K562 (cell line): ENCODE results near the gene ILK. TPM values are rescaled to one million over a fixed set of nuclear protein-coding genes. Genes with fewer than 3 reads are reported as not detected.

ENCODE experiments used
- E2F3 ChIP-seq: fragments of 250-450 bp; sonication (Bioruptor Pico); IDR thresholded peaks from 2 replicates; pipeline ENCODE4 v1.4.0; 2020; ENCODE audit warnings: mild to moderate bottlenecking
- HMBOX1 ChIP-seq: sonication (generic); IDR thresholded peaks from 2 replicates; pipeline ENCODE4 v1.6.1; 2016
- MAX ChIP-seq: sonication (generic); formaldehyde crosslinking; IDR thresholded peaks from 2 replicates; pipeline ENCODE4 v1.9.0; 2022; ENCODE audit warnings: mild to moderate bottlenecking, missing genetic modification reagents
- NR2C1 ChIP-seq, 2 experiments: fragments of 450-650 bp; IDR thresholded peaks; 2 replicates each; pipeline ENCODE4 v1.6.1; 2017; ENCODE audit warnings: mild to moderate bottlenecking in 2 of 2, antibody characterized with exemption in 1 of 2, inconsistent platforms in 1 of 2, missing compliant biosample characterization in 1 of 2, missing genetic modification characterization in 1 of 2
- TFAM ChIP-seq: fragments of 250-450 bp; sonication (Bioruptor Pico); conservative IDR thresholded peaks from 2 replicates; pipeline ENCODE4 v1.5.0; 2021; ENCODE audit warnings: mild to moderate bottlenecking, moderate library complexity
- TSHZ1 ChIP-seq: fragments of 250-450 bp; sonication (Bioruptor Pico); IDR thresholded peaks from 2 replicates; pipeline ENCODE4 v1.4.0; 2020; ENCODE audit warnings: mild to moderate bottlenecking, moderate library complexity
- ZNF583 ChIP-seq: fragments of 250-450 bp; sonication (Bioruptor Pico); IDR thresholded peaks from 2 replicates; pipeline ENCODE4 v1.4.0; 2020
- polyA plus RNA-seq, 8 experiments: library from polyadenylated mRNA; depleted of rRNA in 4 of 8; stranded (reverse) in 5 of 8; unstranded in 3 of 8; fragments of >200 nt; fragmentation: Nextera tagmentation in 2 of 8; fragmentation: Illumina TruSeq in 1 of 8; extraction: Ambion mirVana in 2 of 8; extraction: Trizol in 1 of 8; gene quantifications; 2 replicates each; pipeline versions ENCODE4 v1.2.1 to v1.2.3, GENCODE V29; 2011 to 2014; ENCODE audit warnings: inconsistent platforms in 1 of 8, missing spikeins in 1 of 8
- total RNA-seq, 7 experiments: library from RNA; depleted of rRNA in 6 of 7; stranded (reverse); fragments of >200 nt in 6 of 7; fragmentation: Illumina TruSeq in 2 of 7; extraction: Trizol in 2 of 7; gene quantifications; 2 replicates each; pipeline versions ENCODE4 v1.2.1 to v1.2.3, GENCODE V29; 2011 to 2021; ENCODE audit warnings: low replicate concordance in 1 of 7

Gene ILK
- total and polyA plus RNA-seq, 9 of the 15 experiments (the other 6 are each of a cell fraction or from before 2014, with no cell fraction given) = 43.3 to 95.9 (median 58.9) TPM

- no peak for TF ChIP-seq TSHZ1 (CRISPR knock-in tag)
- no peak for TF ChIP-seq E2F3
- TF ChIP-seq TFAM (CRISPR knock-in tag) = no peak
- peak; percentile 34; the same call in 1 of the 2 replicates for TF ChIP-seq MAX (CRISPR knock-in tag)
- no peak for TF ChIP-seq HMBOX1
- TF ChIP-seq NR2C1 (IDR thresholded peaks at IDR 0.05) = no peak
- no peak for TF ChIP-seq NR2C1 (tag; IDR thresholded peaks at IDR 0.05)
- no peak for TF ChIP-seq ZNF583 (CRISPR knock-in tag)
- TF ChIP-seq, all 486 proteins: peak for 6
Observed at GRCh38 chr11:6610591-6610990, 7.0 kb downstream of the ILK start (continued).
